Hypothalamus (tissue), 51 donors: Measurements from ENCODE around the gene CFH.
"Not testable (repeated sequence)": the region's sequence is repeated elsewhere in the genome, so short reads cannot be mapped to it uniquely, and the experiment has no call there.

Experiments used
- DNase-seq, 51 donors: peaks; one replicate each; lab custom pipeline; 2025; lab: John Stamatoyannopoulos, UW

The CFH gene

DNA sequence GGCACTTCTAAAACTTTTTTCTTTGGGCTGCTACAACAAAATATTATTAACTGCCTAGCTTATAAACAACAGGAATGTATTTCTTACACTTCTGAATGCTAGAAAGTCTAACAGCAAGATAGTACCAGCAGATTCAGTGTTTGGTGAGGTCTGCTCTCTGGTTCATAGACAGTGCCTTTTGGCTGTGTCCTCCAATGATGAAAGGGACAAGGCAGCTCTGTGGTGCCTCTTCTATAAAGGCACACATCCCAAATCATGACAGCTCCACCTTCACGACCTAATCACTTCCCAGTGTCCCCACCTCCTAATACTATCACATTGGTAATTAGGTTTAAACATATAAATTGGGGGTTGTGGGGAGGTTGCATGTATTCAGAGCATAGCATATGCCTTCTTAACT, 9.5 kb downstream of the CFH start:
- no peak for DNase-seq

DNA sequence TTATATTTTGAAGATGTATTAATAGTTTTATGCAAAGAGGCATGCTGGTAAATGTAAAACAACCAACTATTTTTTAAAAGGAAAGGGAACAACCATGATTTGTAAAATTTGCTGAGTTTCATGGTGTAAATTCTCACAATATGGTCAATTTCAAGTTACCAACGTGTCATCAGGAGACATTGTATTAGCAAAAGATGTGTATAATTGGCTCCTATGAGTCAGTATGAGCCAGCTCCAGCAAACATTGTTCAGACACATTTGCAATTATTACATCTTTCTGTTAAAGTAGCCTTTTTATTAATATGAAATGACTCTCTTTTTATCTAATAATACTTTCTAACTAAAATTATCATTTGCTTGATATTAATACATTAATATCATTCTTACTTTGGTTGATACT, 15.3 kb downstream of the CFH start:
- no peak for DNase-seq

DNA sequence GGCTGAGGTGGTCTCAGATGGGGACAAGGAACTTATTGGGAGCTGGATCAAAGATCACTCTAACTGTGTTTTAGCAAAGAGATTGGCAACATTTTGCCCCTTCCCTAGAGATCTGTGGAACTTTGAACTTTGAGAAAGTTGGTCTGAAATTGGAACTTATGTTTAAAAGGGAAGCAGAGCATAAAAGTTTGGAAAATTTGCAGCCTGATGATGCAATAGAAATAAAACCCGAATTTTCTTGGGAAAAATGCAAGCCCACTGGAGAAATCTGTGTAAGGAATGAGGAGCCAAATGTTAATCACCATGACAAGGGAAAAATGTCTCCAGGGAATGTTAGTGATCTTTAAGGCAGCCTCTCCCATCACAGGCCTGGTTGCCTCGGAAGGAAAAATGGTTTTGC, 17.2 kb downstream of the CFH start:
- no peak for DNase-seq

DNA sequence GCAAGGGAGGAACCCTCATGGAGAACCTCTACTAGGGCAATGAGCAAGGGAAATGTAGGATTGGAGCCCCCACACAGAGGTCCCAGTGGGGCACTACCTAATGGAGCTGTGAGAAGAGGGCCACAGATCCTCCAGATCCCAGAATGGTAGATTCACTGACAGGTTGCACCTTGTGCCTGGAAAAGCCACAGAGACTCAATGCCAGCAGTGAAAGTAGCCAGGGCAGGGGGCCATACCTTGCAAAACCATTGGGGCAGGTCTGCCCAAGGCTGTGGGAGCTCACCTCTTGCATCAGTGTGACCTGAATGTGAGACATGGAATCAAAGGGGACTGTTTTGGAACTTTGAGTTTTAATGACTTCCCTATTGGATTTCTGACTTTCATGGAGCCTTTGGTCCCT, 17.9 kb downstream of the CFH start:
- DNase-seq = no peak

DNA sequence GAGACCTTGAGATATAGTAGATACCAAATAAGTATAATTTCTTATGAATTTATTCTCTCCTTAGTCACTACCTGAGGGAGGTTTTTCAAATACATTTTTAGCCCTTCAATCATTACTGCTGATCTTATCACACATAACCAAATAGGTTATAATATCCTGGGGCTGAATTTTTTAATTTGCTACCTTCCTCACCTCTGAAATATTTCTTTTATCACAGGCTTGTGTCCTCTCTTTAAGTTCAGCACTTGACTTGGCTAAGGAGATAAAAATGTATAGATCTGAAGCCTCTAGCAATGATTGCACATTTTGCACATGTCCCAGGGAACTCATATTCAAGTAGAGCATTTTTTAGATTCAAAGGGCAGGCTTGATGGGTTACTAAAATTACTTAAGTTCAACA, 23.1 kb downstream of the CFH start:
- no peak for DNase-seq

DNA sequence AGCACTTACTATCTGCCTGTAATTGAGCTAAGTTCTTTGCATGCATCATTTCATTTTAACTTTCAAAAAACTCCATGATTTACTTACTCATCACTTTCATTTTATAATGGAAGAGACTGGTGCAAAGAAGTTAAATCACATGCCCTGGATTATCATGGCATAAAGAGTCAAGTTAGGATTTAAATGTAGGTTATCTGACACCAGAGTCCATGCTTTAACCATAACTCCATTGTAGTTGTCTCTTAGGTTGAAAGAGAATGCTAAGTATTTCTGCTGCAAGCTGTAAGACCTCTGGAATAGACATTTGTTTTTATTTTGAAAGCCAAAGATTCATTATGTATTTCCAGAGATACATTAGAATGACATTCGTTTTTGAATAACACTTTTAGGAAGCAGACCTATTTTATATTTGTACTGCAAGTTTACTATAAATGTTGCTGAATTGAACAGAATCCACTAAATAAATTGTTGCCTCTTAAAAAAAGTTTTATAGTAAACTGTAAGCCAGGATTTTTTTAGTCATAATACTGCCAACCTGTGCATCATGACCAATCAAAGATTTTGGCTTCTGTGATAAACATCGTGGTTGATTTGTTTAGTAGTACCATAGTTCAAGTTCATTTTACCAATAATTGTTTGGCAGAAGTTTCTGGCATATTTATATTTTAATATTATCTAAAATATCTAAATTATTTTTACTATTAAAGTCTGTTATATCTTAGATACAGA, 26.1 kb downstream of the CFH start:
- no peak for DNase-seq

DNA sequence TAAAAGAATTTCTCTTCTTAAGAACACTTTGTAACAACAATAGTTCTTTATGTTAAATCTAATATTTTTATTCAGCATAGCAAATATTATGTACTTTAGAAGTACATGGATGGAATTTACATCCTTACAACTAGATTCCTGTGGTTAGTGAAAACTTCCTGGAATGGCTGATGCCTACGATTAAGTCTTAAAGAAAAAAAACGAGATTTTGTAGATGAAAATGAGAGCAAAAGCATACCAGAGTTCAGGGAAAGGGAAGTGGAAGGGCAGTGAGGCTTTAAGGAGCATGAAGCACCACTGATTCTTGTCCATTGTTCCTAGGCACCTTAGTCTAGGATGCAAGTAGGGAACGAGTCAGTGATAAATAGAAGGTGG, 26.7 kb downstream of the CFH start:
- DNase-seq = no peak

DNA sequence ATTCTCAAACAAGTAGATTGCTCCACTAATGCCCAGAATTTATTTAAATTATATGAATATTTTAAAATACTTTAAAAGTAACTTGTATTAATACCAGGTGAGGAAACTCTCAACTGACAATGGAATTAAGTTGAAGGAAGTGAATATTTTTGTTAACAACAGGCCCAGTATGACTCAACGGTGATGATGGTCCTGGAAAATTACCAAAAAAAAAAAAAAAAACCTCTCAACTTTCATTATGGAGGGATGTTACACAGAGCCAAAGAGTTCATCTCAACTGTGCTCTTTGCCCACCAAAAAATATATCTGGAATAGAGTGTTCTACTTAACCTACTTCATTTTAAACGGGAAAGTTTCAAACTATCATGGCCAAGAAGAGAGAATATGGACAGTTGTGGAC, 28.3 kb downstream of the CFH start:
- no peak for DNase-seq

DNA sequence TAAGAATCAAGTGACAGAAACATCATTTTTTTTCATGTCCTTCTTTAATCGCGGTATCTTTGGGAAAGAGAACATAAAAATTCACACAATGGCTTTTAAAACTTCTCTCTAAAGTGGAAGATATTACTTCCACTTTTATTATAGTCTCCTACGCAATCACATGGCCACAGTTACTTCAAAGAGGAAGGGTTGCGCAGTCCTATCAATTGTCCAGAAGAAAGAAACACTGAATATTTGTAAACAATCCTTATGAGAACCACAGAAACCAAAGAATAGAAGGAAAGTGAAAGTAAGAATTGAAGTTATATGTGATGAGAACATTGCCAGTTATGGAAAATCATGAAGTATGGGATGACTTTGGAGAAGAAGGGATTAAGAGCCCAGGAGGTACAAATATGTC, 32.6 kb downstream of the CFH start:
- DNase-seq = no peak

DNA sequence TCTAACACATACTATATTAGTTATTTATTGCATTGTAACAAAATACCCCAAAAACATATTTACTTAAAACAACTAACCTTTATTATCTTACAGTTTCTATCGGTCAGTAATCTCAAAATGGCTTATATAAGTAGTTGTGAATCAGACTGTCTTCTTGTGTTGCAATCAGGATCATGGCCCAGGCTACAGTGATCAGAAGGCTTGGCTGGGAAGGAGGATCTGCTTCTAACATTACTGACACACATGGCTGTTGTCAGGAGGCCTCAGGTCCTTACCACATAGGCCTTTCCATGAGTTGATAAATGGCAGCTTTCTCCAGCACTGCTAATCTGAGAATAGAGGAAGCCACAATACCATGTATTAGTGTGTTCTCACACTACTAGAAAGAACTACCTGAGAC, 33.7 kb downstream of the CFH start:
- DNase-seq = no peak

DNA sequence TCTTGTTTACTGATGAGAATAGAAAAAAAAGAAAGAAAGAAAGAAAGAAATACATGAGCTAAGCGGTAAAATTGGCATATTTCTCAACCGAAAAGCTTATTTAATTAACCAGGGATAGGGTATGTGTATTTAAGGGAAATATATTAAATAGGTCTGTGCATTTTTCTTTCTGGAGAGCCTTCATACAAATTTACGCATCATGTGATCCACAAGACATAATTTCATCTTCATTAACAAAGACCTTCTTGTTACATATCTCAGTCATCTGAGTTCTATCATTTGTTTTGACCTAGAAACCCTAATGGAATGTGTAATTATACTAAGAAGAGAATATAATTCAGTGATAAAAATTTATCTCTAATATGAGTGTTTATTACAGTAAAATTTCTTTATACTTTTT, 37.2 kb downstream of the CFH start:
- DNase-seq = no peak

DNA sequence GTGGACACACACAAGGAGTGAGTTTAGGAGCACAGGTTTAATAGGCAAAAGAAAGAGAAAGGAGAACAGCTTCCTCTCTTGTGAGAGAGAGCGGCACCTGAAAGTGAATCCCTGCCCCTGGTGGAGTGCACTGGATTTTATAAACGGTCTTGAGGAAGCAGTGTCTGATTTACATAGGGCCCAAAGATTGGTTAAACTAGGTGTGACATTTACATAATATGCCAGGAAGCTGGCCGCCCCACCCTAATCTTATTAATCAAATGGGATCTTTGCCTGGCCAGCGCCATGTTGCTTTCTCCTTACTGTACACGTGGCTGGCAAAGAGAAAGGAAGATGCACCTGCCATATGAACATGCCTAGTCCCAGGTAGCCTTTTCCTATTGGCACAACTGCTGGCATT, 38.7 kb downstream of the CFH start:
- no peak for DNase-seq

DNA sequence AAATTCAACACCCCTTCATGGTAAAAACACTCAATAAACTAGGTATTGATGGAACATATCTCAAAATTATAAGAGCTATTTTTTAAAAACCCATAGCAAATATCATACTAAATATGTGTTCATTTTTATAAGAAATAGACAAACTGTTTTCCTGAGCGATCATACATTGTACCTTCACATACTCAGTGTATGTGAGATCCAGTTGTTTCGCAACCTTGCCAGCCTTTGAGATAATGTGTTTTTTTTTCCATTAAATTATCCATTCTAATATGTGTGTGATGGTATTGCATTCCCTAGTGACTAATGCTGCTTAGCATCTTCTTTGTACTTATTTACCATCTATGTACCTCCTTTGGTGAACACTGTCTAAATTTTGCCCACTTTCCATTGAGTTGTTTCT, 47.1 kb downstream of the CFH start:
- DNase-seq = no peak

DNA sequence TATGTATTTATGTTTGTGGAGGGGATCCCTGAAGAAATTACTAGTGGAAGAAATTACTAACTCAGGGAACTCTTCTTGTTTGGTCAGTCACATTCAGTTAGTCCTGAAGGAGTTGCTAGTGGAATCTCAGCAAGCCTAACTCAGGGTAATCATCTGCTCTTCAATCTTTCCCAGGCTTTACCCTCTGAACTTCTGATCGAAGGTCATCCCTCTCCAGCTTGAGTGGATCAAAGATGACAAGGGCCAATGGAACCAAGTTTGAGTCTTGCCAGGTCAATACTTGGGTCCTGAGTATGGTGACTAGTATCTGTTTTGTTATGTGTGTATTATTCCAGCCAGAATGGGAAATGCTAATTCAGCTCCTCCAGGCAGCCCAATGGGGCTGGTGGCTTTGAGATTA, 49.3 kb downstream of the CFH start:
- no peak for DNase-seq

DNA sequence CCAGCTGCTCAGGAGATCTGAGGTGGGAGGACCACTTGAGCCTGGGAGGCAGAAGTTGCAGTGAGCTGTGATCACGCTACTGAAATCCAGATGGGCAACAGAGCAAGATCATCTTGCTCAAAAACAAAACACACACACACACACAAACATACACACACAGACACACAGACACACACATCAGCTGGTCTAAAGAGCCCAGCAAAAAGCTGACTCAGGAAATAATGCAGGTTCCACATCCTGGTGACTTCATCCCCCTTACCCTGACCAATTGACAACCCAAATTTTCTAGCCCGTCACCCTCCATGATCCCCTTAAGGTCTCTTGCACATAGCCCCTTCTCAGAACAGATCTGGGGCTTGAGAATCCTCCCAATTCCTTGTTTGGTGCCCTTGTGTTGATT, 58.0 kb downstream of the CFH start:
- DNase-seq = not testable (repeated sequence)

DNA sequence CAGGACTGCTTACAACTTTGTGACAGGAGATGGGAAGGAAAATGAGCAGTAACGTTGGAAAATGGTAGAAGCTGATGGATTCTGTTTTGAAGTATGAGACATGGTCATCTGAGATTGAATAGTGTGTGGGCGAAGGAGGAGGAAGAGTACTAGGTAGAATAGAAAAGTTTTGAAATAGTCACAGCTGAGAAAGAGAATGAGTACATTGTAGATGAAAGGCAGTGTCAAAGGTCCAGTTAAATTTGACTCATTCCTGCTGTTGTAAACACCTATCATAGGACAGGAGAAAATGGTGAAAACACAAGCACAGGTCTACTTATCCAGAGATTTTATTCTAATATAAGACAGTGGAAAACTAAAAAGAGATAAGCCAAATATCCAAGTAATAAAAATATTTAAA, 66.0 kb downstream of the CFH start:
- DNase-seq = no peak

DNA sequence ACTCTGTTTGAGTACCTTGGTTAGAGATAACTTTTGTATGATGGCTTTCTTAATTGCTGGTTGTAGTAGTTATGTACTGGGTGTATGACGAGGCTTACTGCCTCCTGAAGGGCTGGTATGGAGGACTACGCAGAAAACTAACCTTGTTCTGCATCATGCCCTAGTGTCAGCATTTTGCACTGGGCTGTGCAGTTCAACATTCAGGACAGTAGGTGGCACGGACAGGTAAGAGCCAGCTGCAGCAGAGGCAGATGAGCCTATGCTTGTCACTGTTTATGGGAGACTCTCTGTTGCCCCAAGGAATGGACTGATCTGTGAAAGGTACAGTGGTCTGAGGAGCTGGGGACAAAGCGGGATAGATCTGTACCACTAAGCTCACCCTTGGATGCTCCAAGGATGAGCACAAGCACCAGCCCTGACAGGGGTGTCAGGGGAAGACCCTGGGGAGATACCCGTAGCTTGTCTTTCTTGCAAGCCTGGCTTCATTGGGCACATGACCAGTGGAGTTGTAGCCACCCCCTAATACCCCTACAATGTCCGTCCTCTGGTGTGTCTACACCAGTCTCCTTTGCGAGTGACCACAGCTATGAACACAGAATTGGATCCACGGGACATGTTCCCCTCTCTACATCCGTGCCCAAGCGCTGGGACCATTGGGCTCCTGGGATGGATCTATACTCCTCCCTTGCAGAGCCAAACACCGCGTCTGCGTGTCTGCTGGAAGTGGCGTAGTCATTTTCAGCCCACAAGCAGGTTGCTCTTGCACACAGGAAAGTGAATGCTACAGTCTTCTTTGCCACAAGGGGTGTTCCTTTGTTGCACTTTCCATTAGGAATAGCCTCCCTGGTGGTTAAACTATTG, 71.7 kb downstream of the CFH start:
- peak in 5 of 51 donors; percentile 0 to 8 (median 2) for DNase-seq

DNA sequence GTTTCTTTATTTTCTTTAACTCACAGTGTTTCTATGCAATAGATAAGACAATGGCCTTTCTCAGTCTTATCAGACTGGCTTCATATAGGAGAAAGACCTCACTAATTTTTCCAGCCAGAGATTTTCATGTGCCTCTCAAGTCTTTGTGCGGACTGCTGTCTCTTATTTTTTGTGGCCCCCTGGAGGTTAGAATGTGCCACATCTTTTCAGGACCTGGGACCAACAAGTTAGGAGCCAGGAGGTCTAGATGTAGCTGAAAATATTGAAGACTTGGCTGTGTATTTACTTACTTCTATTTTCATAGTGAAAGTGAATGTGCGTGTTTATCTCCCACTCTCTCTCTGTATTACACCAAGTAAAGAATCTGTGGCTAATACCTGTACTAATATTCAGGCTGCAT, 80.7 kb downstream of the CFH start:
- DNase-seq = no peak

DNA sequence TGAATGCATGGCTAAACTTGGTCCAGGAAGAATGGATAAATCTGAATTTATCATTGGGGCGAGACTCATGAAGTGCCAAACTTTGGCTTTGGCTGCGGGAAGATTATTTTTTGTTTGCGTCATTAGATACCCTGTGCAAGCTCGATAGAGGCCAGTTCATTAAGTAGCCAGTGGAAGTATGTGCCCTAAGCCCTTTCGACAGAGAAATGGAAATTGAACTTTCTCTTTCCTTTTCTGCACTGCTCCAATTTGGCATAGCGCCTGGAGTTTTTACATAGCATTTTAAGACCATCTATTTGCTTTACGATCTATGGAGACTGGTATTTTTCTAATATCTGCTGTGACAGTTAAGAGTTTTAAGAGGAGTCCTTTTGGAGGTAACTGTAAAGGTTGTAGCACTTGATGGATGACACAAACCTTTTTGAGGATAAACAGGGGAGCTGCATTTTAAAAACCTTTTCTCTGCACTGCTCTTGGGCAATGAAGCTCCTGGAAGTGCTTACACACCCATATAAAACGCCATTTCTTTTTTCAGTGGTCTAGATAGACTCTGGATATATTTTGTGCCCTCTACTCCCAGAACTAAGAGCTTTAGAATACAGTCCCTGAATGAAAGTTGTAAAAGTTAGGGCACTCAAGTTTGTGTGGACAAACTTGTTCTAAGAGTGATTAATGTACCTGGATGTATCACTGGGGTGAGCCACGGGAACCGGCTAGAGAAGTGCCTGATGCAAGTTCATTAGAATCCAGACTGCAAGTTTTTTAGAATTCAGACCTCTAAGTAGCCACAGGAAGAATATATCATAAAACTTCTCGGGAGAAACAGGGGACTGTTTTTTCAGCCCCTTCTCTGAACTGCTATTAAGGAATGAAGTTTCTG, 81.5 kb downstream of the CFH start:
- DNase-seq = no peak

DNA sequence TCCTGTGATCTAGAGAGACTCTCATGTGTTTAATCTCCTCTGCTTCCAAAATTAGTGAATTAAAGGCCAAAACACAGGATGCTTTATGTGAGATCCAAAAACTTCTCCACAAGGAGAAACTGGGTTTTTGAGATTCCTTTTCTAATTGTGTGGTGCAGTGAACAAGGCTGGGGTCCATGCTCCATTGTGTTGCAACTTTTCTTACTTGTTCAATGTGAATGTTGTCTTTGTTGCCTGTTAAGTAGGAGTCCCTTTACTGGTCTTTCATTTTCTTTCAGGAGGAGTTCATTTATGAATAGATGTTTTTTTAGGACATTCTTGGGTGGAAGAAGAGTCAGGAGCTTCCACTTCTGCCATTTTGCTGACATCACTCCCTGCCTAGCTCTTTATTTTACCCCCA, 82.2 kb downstream of the CFH start:
- no peak for DNase-seq

DNA sequence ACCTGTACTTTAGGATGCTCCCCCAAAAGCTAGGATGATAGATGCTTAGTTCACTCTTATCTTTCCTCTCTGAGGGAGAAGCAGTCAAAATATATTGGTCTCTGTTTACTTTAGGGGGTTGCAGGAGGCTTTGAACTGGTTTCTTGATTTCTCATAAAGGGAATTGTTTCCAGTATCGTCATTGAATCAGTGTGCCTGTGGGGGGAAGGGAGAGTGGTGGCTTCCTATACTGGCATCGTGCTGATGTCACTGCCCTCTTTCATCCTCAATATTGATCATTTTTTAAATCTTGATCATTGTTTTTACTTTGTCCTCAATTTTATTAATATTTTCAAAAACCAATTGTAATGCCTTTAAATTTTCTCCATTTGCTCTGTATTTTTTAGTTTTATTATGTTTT, 82.6 kb downstream of the CFH start:
- no peak for DNase-seq
